H1 (cell line): ENCODE results near the gene MRPS2. TPM values are rescaled to one million over a fixed set of nuclear protein-coding genes. Genes with fewer than 3 reads are reported as not detected.

Source experiments
- CBX5 ChIP-seq: fragments of 300-800, 300-1000 bp; sonication (generic); IDR thresholded peaks from 2 replicates; pipeline ENCODE4 v1.7.1; 2016; ENCODE audit warnings: antibody characterized with exemption, low read length, low read depth
- CREB1 ChIP-seq: IDR thresholded peaks from 2 replicates; pipeline ENCODE4 v1.6.1; 2012; ENCODE audit warnings: inconsistent platforms
- KDM4A ChIP-seq: IDR thresholded peaks from one replicate; pipeline ENCODE4 v1.7.1; 2012; ENCODE audit warnings: low read depth, mild to moderate bottlenecking, moderate library complexity, low read length, inconsistent platforms; ENCODE audit not compliant: severe bottlenecking
- SIX5 ChIP-seq: IDR thresholded peaks from 2 replicates; pipeline ENCODE4 v1.6.1; 2011; ENCODE audit warnings: mild to moderate bottlenecking, low read depth, low read length
- SP2 ChIP-seq: IDR thresholded peaks from 2 replicates; pipeline ENCODE4 v1.6.1; 2012; ENCODE audit warnings: mild to moderate bottlenecking, low read length, inconsistent platforms
- TAF1 ChIP-seq: IDR thresholded peaks from 2 replicates; pipeline ENCODE4 v1.6.1; 2011; ENCODE audit warnings: mild to moderate bottlenecking, low read depth, low read length
- TAF7 ChIP-seq: optimal IDR thresholded peaks from 2 replicates; pipeline ENCODE3; 2011; ENCODE audit warnings: low read depth, mild to moderate bottlenecking, inconsistent platforms, low read length, moderate library complexity, borderline replicate concordance
- TEAD4 ChIP-seq: IDR thresholded peaks from 2 replicates; pipeline ENCODE4 v1.6.1; 2012; ENCODE audit warnings: low read depth, low read length, inconsistent platforms, mixed read lengths
- polyA plus RNA-seq, 7 experiments: library from polyadenylated mRNA; depleted of rRNA in 3 of 7; stranded (reverse) in 5 of 7; unstranded in 2 of 7; fragments of >200 nt in 5 of 7; fragments of 200-250 nt in 2 of 7; gene quantifications; 1 replicate in 5 of 7; 2 replicates in 1 of 7; 4 replicates in 1 of 7; pipeline versions ENCODE4 v1.2.1 to v1.2.3, GENCODE V29; 2011 to 2013; ENCODE audit warnings: missing spikeins in 2 of 7, mixed read lengths in 2 of 7
- total RNA-seq: library from RNA; stranded (reverse); fragmentation: NEBNext Ultra II Directional; extraction: Animal tissue kit (Norgen Biotek cat#: 25700); gene quantifications from 2 replicates; pipeline ENCODE4 v1.2.1, GENCODE V29; 2021
- TF ChIP-seq, protein P1 (sequence below): fragments of 300-600 bp; sonication (generic); IDR thresholded peaks from 2 replicates; pipeline ENCODE4 v1.7.1; 2012; ENCODE audit warnings: low read length, moderate library complexity, mild to moderate bottlenecking, inconsistent platforms; ENCODE audit not compliant: insufficient replicate concordance

Gene MRPS2
- total and polyA plus RNA-seq, 2 of the 8 experiments (the other 6 are each of a cell fraction or from before 2014, with no cell fraction given): 78.6 to 476 TPM

DNA sequence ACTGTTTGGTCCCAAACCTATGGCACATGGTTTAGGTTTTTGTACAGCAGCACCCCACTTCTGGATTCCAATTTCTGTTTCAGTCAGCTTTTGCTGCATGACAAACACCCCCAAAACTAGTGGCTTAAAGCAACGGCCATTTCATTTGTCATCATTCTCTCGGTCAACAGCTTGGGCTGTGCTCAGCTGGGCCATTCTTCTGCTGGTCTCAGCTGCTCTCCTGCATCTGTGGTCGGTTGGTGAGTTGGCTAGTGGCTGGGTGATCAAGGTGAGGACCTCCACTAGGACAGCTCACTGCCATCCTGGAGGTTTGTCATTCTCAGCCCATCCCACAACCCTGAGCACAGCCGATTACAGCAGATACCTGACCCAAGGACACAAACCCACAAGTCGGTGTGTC is 45.7 kb upstream of the MRPS2 start (continued):
- TF ChIP-seq, protein P1, sequence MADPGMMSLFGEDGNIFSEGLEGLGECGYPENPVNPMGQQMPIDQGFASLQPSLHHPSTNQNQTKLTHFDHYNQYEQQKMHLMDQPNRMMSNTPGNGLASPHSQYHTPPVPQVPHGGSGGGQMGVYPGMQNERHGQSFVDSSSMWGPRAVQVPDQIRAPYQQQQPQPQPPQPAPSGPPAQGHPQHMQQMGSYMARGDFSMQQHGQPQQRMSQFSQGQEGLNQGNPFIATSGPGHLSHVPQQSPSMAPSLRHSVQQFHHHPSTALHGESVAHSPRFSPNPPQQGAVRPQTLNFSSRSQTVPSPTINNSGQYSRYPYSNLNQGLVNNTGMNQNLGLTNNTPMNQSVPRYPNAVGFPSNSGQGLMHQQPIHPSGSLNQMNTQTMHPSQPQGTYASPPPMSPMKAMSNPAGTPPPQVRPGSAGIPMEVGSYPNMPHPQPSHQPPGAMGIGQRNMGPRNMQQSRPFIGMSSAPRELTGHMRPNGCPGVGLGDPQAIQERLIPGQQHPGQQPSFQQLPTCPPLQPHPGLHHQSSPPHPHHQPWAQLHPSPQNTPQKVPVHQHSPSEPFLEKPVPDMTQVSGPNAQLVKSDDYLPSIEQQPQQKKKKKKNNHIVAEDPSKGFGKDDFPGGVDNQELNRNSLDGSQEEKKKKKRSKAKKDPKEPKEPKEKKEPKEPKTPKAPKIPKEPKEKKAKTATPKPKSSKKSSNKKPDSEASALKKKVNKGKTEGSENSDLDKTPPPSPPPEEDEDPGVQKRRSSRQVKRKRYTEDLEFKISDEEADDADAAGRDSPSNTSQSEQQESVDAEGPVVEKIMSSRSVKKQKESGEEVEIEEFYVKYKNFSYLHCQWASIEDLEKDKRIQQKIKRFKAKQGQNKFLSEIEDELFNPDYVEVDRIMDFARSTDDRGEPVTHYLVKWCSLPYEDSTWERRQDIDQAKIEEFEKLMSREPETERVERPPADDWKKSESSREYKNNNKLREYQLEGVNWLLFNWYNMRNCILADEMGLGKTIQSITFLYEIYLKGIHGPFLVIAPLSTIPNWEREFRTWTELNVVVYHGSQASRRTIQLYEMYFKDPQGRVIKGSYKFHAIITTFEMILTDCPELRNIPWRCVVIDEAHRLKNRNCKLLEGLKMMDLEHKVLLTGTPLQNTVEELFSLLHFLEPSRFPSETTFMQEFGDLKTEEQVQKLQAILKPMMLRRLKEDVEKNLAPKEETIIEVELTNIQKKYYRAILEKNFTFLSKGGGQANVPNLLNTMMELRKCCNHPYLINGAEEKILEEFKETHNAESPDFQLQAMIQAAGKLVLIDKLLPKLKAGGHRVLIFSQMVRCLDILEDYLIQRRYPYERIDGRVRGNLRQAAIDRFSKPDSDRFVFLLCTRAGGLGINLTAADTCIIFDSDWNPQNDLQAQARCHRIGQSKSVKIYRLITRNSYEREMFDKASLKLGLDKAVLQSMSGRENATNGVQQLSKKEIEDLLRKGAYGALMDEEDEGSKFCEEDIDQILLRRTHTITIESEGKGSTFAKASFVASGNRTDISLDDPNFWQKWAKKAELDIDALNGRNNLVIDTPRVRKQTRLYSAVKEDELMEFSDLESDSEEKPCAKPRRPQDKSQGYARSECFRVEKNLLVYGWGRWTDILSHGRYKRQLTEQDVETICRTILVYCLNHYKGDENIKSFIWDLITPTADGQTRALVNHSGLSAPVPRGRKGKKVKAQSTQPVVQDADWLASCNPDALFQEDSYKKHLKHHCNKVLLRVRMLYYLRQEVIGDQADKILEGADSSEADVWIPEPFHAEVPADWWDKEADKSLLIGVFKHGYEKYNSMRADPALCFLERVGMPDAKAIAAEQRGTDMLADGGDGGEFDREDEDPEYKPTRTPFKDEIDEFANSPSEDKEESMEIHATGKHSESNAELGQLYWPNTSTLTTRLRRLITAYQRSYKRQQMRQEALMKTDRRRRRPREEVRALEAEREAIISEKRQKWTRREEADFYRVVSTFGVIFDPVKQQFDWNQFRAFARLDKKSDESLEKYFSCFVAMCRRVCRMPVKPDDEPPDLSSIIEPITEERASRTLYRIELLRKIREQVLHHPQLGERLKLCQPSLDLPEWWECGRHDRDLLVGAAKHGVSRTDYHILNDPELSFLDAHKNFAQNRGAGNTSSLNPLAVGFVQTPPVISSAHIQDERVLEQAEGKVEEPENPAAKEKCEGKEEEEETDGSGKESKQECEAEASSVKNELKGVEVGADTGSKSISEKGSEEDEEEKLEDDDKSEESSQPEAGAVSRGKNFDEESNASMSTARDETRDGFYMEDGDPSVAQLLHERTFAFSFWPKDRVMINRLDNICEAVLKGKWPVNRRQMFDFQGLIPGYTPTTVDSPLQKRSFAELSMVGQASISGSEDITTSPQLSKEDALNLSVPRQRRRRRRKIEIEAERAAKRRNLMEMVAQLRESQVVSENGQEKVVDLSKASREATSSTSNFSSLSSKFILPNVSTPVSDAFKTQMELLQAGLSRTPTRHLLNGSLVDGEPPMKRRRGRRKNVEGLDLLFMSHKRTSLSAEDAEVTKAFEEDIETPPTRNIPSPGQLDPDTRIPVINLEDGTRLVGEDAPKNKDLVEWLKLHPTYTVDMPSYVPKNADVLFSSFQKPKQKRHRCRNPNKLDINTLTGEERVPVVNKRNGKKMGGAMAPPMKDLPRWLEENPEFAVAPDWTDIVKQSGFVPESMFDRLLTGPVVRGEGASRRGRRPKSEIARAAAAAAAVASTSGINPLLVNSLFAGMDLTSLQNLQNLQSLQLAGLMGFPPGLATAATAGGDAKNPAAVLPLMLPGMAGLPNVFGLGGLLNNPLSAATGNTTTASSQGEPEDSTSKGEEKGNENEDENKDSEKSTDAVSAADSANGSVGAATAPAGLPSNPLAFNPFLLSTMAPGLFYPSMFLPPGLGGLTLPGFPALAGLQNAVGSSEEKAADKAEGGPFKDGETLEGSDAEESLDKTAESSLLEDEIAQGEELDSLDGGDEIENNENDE: no peak
- TF ChIP-seq SP2 (no peak), TAF7 (no peak), TAF1 (no peak), TEAD4 (no peak), CBX5 (no peak), CREB1 (no peak), SIX5 (no peak), KDM4A (no peak)
- TF ChIP-seq, all 59 proteins: peak for 0
